Activated CD4-positive, alpha-beta T cell treated with anti-CD3 and anti-CD28 coated beads, Interleukin-2, amount 50 U/mL, for 48 hours (primary cell): Measurements from ENCODE around the gene PLEKHA5.

Experiments used
- DNase-seq, 2 experiments: peaks; one replicate each; pipeline ENCODE4 v3.0.0-alpha.2; 2020

The PLEKHA5 gene

DNA sequence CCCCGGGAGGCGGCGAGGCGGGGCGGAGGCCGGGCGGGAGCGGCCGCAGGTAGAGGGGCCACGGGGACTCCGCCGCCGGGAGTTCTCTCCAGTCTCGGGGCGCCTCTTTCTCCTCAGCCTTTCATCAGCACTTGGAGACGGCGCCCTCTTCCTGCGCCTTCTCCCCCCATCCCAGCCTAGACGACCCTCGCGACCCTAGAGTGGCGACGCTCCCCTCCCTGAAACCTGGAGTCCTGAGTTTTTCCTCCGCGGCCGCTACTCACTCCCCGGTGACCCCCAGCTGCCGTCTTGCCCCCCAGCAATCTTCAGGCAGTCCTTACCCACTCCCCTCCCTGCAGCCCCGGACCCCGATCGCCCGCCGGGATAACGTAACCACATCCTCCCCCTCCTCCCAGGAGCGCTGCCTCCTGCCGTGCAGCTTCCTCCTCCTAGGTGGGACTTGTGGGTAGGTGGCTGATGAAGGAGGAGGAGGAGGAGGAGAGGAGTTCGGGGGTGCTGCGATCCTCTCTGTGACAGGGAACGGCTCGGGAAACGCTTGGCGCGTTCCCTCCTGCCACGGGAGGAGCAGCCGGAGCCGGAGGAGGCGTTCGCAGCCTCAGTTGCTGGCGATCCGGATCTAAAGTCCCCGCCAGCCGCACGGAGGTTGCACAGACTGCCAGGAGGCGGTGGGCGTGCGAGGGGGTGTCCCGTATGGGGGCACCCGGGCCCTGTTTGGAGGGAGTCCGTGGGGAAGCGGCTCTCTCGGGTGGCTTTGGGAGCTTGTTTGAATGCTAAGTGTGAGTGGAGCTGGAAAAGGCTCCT lies 891 bp downstream of the PLEKHA5 start:
- DNase-seq = peak; percentile 7 to 21

DNA sequence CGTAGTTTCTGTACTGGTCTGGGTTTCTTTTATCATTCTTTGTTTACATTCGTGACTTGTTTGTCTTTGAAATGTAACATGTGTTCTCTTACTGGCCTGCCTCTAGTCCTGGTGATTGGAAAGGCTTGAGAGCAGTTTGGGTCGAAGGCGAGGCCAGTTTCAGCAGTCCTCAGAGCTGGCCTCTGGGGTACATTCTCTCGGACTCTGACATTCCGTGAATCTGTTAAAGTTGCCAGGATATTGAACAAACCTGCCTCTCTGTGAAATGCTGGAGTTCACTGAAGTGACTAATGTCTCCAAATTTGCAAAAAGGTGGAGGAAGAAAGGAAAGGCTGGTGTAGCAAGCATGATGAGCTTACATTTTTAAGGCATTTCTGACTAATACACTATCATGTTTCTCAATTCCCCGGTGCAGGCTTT lies 1.5 kb downstream of the PLEKHA5 start:
- no peak for DNase-seq

DNA sequence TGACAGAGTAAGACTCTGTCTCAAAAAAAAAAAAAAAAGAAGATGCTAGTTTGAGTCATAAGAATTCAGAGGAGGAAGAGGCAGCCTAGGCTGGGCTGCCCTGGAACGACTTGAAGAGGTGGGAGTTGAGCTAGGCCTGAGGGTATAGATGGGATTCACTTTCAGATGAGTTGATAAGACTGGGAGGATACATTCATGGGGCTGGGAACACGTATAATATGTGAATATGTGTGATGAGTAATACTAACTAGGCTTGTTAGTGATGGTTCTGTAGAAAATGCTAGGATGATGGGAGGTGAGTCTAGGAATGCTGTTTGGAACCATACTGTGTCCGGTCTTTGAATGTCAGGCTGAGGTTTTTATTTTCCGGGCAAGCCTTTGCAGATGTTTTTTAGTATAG lies 9.0 kb downstream of the PLEKHA5 start:
- no peak for DNase-seq

DNA sequence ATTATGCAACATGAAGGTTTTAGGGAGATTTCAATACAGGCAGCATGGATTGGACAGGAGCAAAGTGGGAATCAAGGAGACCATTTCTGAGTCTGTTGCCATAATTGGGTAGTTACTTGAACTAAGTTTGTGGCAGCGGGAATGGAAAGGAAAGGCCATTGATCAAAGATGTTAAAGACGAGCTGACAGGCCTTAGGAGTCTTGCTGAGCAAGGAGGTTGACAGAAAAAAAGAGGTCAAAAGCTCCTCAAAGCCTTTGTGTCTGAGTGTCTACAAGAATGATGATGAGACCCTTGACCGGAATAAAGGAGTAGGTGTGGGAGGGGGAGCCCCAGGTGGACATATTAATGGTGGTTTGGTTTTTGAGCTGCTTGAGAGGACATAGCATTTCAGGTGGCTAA lies 9.4 kb downstream of the PLEKHA5 start:
- no peak for DNase-seq

DNA sequence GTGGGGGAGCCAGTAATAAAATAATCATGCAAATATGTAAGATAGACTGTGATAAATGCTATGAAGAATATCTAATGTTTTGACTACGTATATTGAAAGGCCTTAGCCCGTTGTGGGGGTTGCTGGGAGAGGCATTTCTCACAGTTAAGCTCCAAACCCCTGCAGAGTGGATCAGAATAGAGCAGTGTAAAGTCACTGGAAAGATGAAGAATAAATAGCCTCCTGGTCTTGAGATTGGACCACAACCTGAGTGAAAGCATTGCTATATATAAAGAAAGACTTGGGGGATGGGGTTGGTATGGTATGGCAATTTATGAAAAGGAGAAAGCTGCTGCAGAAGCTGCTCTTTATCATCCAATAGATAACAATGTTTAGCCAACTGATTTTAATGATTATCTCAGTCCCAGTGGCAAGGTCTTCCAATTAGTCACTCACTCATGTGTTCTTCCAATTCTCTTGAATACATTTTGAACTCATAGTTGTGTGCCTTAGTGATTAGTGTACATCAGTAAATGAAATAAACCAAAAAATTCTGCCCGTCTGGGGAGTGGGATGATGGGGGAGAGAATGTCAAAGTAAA lies 10.2 kb downstream of the PLEKHA5 start:
- no peak for DNase-seq

DNA sequence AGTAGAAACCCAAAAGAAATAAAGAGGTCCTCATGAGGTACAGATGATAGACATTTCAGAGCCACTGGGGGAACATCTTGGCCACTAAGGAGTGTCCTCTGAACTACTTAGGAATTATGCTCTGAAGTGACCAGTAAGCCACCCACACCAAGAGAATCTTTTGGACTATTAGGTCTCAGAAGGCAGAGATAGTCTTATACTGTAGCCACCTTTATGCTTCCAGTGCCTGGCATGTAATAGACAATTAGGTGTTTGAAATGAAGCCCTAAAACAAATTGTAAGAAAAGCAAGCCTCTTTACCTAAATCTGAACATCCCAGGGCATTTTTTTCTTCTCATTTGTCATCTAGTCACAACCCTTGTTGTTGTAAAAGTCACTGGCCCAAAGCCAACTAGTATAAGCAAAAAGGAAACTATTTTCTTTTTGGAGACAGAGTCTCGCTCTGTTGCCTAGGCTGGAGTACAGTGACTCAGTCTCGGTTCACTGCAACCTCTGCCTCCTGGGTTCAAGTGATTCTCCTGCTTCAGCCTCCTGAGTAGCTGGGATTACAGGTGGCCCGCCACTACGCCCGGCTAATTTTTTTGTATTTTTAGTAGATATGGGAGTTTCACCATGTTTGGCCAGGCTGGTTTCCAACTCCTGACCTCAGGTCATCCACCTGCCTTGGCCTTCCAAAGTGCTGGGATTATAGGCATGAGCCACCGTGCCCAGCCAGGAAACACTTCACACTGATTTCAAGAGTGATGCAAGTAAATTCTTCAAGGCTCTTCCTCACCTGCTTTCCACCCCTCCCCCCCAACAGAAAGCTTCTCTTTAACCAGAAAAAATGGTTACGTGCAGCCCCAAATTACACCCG lies 11.1 kb downstream of the PLEKHA5 start:
- no peak for DNase-seq

DNA sequence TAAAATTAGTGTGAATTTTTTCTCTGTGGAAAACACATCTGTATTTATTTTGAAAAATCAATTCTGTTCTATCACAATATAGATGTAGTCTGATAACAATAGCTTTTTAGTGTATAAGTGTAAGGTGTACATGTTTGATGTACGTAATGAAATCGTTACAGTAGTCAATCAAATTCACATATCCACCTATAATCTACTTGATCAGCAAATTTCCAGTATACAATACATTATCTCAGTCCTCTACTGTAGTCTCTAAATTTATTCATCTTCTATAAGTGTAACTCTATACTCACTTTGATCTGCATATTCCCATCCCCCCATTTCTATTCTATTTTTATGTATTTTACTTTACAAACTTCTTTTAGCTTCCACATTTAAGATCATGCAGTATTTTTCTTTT lies 13.0 kb downstream of the PLEKHA5 start:
- DNase-seq = no peak

DNA sequence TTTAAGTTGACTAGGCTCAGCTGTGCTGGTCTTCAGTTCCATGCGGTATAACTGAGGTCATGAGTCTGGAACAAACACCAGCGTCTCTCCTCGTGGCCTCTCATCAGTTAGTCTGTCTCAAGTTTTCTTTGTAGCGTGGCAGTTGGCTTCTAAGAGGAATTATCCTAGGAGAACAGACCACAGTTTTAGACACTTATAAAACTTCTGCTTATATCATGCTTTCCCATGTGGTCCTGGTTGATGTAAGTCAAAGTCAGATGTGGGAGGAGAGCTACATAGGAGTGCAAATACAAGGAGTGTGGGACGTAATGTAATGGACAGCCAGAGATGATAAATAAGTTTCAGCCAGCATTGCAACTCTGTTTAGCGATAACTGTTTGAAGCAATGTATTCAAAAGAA lies 14.8 kb downstream of the PLEKHA5 start:
- no peak for DNase-seq

DNA sequence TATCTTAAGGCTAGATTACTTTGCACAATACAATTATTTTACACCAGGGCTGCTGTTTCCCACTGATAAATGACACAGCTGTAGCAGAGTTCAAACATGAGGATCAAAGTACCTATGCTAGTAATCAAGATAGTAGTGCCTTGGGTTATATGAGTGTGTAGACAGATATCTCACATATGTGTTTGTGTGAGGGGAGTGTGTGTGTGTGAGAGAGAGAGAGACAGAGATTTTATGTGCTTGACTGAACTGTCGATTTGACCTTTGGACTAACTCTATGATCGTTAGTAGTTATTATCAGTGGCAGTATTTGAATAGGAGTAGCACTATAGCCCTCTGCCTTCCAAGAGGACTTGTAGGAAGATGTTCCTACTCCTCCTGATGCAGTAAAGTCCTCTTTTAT lies 15.5 kb downstream of the PLEKHA5 start:
- no peak for DNase-seq

DNA sequence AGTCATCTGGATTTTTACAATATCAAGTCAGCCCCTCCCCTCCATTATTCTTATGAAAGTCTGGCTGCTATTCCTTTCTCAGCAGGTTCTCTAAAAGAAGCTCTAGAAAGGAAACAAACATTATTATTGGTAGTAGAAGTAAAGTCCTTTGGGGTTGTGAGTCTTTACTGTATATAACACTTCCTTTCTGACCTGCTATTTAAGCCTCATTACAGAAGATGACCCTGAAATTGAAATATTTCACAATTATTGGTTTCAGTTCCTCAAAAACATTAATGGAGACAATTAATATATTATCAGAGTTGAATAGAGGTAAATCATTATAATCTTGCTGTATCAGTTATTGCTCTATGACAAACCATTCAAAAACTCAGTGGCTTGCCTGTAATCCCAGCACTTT lies 19.3 kb downstream of the PLEKHA5 start:
- DNase-seq = no peak

DNA sequence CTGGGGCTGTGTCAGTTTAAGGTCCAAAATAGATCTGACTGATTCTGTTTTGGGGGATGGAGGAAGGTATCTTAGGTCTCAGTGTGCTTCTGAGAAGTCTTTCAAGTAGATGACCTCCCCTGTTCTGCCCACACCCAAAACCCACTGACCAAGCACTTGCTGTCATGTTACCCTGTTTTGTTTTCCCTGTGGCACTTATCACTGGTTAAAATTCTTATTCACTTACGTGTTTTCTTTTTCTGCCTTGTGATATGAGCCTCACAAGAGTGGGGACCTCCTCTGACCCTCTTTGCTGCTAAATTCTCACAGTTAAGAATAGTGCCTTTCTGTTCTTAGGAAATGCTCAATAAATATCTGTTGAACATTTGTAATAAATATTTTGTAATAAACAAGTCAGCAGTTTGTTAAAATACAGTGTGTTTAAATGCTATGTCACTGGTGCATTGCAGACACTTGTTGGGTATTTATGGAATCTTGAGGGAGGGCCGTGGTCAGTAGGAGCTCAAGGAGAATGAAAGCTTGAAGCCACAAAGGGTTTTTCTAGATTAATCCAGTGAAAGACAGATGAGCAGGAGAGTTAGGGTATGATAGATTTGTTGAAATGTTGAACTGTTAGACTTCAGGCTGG lies 20.9 kb downstream of the PLEKHA5 start:
- DNase-seq = no peak

DNA sequence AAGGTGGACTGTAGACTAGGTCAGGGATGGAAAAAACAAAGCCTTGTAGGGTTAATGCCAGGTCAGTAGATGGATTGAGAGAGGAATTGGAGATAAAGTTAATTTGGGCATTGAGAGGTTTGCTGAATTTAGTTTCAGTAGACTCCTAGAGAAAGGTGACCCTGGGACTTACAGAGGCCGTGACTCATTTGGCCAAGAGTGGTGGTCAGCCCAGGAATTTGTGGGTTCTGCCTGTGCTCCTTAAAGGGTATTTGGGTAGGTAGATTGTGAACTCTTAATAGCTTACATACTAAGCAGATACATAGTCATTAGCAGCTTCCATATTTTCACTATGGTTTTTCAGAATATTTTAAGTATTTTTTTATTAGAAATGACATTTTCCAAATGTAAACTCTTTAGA lies 21.8 kb downstream of the PLEKHA5 start:
- DNase-seq = no peak

DNA sequence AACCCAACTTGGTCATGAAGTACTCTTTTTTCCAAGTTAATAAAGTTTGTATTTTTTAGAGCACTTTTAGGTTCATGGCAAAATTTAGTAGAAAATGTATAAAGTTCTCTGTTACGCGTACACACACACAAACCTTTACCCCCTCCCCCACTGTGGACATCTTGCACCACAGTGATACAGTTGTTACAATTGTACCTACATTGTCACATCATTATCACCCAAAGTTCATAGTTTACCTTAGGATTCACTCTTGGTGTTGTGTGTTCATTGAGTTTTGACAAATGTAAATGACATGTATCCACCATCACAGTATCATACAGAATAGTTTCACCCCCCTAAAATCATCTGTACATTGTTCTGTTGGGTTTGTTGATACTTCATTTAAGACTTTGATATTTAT lies 23.9 kb downstream of the PLEKHA5 start:
- DNase-seq = no peak

DNA sequence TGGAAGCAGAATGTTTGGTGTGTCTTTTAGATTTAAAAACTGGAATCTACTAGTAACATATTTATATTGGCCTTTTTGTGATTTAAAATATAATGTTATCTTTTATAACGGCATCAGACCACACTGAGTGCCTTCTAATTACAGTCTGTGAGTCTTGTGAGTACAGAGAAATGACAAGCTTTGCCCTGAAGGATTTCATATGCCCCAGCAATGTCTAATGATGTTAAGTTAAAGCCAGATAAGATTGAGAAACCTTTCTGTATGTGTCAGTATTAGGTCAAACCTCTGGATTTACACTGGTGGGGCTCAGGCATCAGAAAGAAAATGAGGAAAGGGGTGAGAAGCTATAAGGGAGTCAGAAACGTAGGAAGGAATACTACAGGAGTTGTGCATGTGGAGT lies 25.2 kb downstream of the PLEKHA5 start:
- no peak for DNase-seq

DNA sequence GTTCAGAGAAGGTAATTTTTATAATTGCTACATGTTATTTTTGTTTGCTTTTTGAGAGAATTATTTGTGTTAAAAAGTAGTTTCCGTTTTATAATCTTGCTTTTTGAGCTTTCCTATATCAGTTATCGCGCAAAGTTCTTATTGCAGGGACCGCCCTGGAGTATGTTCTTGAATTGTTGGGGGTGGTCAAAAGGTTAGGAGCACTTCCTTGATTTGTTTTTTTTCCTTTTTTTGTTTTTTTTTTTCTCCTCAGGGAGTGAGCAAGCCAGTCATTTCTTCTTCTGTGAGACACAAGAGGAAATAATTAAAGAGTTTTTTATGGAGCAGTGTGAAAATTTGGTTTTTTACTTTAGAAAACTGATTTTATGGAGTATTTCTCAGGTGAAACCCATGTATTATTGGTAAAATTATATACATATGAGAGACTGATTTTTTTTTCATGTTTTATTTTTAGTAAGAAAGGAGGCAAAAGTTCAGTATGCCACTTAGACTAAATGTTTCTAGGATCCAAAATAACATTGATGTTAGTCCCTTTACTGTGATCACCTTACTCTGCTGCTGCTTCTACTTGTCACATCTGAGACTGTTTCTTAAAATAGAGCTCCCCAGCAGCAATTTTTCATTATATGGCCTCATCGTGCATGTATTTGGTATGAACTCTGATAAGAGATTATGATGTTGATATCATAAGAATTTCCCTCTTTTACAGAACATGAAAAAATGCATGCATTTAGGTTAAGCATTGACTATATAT lies 26.6 kb downstream of the PLEKHA5 start:
- DNase-seq = no peak

DNA sequence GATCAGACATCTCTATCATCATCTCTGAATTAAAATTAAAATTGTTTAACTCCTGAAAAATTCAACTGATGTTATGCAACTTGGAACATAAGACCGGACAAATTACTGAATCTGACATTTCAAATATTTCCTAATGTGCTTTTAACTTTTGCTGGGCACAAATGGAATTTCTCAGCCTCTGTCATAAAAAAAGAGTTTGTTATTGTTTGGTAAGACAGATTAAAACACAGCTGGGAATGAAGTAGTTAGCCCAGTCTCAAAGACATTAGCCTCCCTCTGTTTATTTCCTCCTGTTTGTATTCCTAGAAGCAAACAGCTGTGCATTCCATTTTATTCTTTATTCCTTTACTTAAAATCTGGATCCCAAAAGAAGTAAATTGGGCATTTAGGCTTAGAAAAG lies 29.4 kb downstream of the PLEKHA5 start:
- DNase-seq = no peak

DNA sequence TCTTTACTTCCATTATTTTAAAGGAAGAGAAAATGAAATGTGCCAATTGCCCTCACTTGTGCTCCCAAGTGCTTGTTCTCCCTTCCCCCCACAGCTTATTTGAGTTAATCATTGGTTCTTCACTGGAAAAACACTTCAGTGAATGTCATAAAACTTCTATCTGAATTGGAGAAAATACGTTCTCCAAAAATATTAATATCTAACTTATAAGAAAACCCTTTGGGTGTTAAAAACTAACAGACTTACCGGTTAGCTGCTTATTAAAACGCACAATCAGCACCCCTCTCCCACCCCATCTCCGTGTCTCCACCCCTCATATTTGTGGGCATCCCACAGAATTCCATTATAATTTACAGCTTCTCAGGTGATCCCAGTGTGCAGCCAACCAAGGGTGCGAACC lies 31.7 kb downstream of the PLEKHA5 start:
- no peak for DNase-seq

DNA sequence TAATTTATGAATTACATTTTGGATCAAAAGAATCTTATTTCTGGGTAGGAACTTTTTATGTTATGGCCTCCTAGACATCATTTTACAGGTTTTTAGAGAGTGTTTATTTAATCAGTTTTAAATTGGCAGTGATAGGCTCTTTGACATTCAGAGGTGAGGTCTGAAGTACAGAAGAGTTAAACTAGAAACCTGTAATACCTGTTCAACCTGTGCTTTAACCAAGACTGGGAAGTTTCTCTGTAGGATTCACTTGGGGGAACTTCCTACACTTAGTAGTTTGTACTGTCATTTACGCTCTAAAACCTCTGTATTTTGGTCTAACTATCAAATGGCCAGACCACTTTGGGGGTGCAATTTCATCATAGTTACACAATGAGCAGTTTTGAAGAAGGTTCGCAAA lies 35.9 kb downstream of the PLEKHA5 start:
- no peak for DNase-seq

DNA sequence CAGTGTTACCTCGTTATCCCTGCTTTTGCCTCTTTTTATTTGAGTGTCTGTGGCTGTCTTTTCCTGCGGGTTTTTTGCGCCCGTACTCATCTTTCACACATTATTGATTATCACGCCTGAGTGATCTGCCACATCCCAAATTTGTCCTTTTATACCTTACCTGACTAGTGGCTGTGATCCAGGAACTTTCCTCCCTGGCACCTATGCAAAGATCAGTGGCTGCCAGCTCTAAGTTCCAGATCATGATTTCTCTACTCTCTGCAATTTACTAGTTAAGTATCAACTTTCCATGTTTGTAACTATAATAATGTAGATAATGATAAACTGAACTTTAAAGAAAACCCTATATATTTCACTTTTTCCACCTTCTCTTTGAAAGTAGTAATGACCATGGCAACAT lies 36.9 kb downstream of the PLEKHA5 start:
- no peak for DNase-seq

DNA sequence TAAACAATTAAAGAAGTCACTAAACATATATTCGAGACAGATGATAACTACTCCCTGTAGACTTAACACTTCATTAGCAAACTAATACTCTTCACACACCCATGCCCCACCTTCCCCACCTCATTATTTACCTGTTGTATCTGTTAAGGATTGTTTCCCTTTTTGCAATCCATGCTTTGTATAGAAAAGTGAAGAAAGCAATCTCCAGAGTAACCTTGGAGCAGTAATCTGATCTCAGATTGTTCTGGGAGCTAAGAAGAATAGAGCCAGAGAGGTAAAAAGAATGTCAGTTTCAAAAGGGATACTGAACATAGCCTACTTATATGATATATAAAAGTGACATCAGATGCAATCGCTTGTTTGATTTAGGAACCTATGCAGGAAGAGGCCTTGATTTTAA lies 37.4 kb downstream of the PLEKHA5 start:
- no peak for DNase-seq

DNA sequence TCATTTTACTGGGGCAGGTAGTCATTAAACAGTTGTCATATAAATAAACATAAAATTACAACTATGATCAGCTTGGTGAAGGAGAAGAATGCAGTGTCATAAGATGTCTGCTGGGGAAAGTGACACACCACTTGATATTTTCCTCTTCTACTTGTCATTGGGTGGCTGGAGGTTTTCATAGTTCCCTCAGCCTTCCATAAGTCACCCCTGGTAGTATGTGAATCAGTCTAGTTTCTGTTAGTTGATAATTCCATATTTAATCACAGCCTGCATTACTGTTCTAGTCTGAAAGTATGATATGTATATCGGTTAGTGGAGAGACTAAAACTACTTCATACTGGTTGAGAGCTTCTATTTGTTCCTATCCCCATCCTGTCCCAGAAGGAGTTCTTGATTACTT lies 38.2 kb downstream of the PLEKHA5 start:
- no peak for DNase-seq

DNA sequence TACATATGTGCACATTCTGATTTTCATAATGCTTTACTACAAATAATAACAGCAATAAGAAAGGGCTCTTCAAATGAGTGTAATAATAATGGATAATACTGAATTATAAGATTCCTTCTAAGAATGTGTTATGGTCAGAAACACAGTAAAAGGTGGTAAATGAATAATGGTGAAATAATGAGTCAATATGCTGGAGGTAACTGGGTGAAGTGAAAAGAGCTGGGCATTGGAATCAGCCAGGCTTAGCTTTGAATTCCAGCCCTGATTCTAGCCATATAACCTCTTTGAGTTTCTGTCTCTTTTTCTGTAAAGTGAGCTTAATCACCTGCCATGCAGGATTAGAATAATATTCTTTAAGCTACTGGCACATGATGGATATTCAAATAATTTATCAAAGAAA lies 39.1 kb downstream of the PLEKHA5 start:
- DNase-seq = no peak

DNA sequence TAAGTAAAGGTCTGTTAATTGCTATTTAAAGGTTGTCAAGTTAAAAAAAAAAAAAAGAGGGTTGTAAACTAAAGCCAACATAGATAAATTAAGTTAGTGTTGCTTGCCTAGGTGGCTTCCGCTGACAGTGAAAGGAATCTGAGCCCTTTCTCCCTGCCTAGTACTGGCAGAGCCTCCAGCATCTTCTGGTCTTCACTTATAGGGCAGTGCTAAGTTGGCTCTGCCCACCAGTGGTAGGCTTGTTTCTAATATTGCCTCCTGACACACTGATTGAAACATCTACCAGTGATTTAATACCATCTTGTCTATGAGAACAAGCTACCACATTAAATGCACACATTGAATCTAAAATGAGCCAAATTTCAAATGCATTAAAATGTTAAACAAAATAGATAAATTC lies 39.7 kb downstream of the PLEKHA5 start:
- no peak for DNase-seq
